WTC11 (cell line): ENCODE data around the gene MOCS1. TPM values are rescaled to one million over a fixed set of nuclear protein-coding genes. Genes with fewer than 3 reads are reported as not detected.

ENCODE experiments used
- ATAC-seq: fragments of 200-7000 bp; cut with Tn5 transposase; 2 replicates; pipeline ENCODE4 v1.10.0; 2021; ENCODE audit warnings: mild to moderate bottlenecking, moderate library complexity
- CTCF ChIA-PET: fragments of 300-600 bp; sonication (Branson Sonifier 250); formaldehyde crosslinking; loops from one replicate; lab custom pipeline; 2021; ENCODE audit warnings: antibody characterized with exemption; lab: Charles Lee
- POLR2A ChIA-PET: fragments of 350-600 bp; sonication (Branson Sonifier 250); formaldehyde crosslinking; loops from one replicate; lab custom pipeline; 2021; ENCODE audit warnings: antibody characterized with exemption; lab: Charles Lee
- DNase-seq: peaks from one replicate; pipeline ENCODE4 v3.0.0; 2021; ENCODE audit warnings: low spot score
- H3K27ac Mint-ChIP-seq: 2 replicates; pipeline ENCODE4 v1.8.0; 2021; ENCODE audit warnings: mixed read lengths
- H3K27me3 Mint-ChIP-seq: 2 replicates; pipeline ENCODE4 v1.8.0; 2021; ENCODE audit warnings: low read depth, mild to moderate bottlenecking, moderate library complexity, mixed read lengths
- H3K36me3 Mint-ChIP-seq: 2 replicates; pipeline ENCODE4 v1.8.0; 2021; ENCODE audit warnings: mixed read lengths
- H3K4me1 Mint-ChIP-seq: 2 replicates; pipeline ENCODE4 v1.8.0; 2022; ENCODE audit warnings: mixed read lengths
- H3K4me3 Mint-ChIP-seq: 2 replicates; pipeline ENCODE4 v1.8.0; 2021; ENCODE audit warnings: mild to moderate bottlenecking, moderate library complexity, mixed read lengths
- H3K9me3 Mint-ChIP-seq: 2 replicates; pipeline ENCODE4 v1.8.0; 2021; ENCODE audit warnings: mixed read lengths
- AFF4 ChIP-seq: sonication (generic); formaldehyde crosslinking; IDR thresholded peaks from 2 replicates; pipeline ENCODE4 v1.8.1; 2023; ENCODE audit warnings: mild to moderate bottlenecking, missing genetic modification reagents, borderline replicate concordance
- ESRRA ChIP-seq: sonication (generic); formaldehyde crosslinking; IDR thresholded peaks from 2 replicates; pipeline ENCODE4 v1.8.1; 2022; ENCODE audit warnings: mild to moderate bottlenecking, missing genetic modification reagents, borderline replicate concordance
- GABPB1 ChIP-seq: sonication (generic); formaldehyde crosslinking; IDR thresholded peaks from 2 replicates; pipeline ENCODE4 v1.8.1; 2023; ENCODE audit warnings: mild to moderate bottlenecking, missing genetic modification reagents
- HMGA2 ChIP-seq: fragments of 250-450 bp; sonication (Bioruptor Pico); IDR thresholded peaks from 2 replicates; pipeline ENCODE4 v1.4.0; 2021; ENCODE audit warnings: mild to moderate bottlenecking, moderate library complexity
- MAX ChIP-seq: sonication (generic); formaldehyde crosslinking; IDR thresholded peaks from 2 replicates; pipeline ENCODE4 v1.8.0; 2022; ENCODE audit warnings: mild to moderate bottlenecking, missing genetic modification reagents
- NFATC4 ChIP-seq: fragments of 250-450 bp; sonication (Bioruptor Pico); IDR thresholded peaks from 2 replicates; pipeline ENCODE4 v1.9.0; 2021; ENCODE audit warnings: mild to moderate bottlenecking
- NR2C2 ChIP-seq: sonication (generic); formaldehyde crosslinking; IDR thresholded peaks from 2 replicates; pipeline ENCODE4 v1.8.0; 2022; ENCODE audit warnings: mild to moderate bottlenecking, missing genetic modification reagents
- PRRX2 ChIP-seq: fragments of 250-450 bp; sonication (Bioruptor Pico); IDR thresholded peaks from 2 replicates; pipeline ENCODE4 v1.8.0; 2021; ENCODE audit warnings: mild to moderate bottlenecking
- STAT6 ChIP-seq: sonication (generic); formaldehyde crosslinking; conservative IDR thresholded peaks from 2 replicates; pipeline ENCODE4 v1.8.1; 2023; ENCODE audit warnings: mild to moderate bottlenecking, low read depth, missing genetic modification reagents, moderate library complexity
- USF1 ChIP-seq: sonication (generic); formaldehyde crosslinking; IDR thresholded peaks from 2 replicates; pipeline ENCODE4 v1.8.0; 2022; ENCODE audit warnings: mild to moderate bottlenecking, missing genetic modification reagents
- USF2 ChIP-seq: sonication (generic); formaldehyde crosslinking; IDR thresholded peaks from 2 replicates; pipeline ENCODE4 v1.8.1; 2023; ENCODE audit warnings: mild to moderate bottlenecking, missing genetic modification reagents, moderate library complexity
- ZBTB43 ChIP-seq: sonication (generic); formaldehyde crosslinking; IDR thresholded peaks from 2 replicates; pipeline ENCODE4 v1.8.1; 2023; ENCODE audit warnings: mild to moderate bottlenecking, missing genetic modification reagents
- ZMAT4 ChIP-seq: fragments of 250-450 bp; sonication (Bioruptor Pico); IDR thresholded peaks from 2 replicates; pipeline ENCODE4 v1.9.0; 2021; ENCODE audit warnings: mild to moderate bottlenecking
- ZNF281 ChIP-seq: sonication (generic); formaldehyde crosslinking; IDR thresholded peaks from 2 replicates; pipeline ENCODE4 v1.8.0; 2023; ENCODE audit warnings: mild to moderate bottlenecking, missing genetic modification reagents
- ZNF416 ChIP-seq: fragments of 250-450 bp; sonication (Bioruptor Pico); IDR thresholded peaks from 2 replicates; pipeline ENCODE4 v1.9.0; 2021; ENCODE audit warnings: mild to moderate bottlenecking, inconsistent platforms
- ZNF512 ChIP-seq: sonication (generic); formaldehyde crosslinking; IDR thresholded peaks from 2 replicates; pipeline ENCODE4 v1.8.1; 2022; ENCODE audit warnings: missing genetic modification reagents, borderline replicate concordance
- ZSCAN18 ChIP-seq: fragments of 250-450 bp; sonication (Bioruptor Pico); IDR thresholded peaks from 2 replicates; pipeline ENCODE4 v2.1.2; 2022; ENCODE audit warnings: mild to moderate bottlenecking, moderate library complexity
- total RNA-seq: library from RNA; stranded (reverse); gene quantifications from 3 replicates; pipeline ENCODE4 v1.2.3, GENCODE V29; 2021

Gene MOCS1
- total RNA-seq, 1 experiment from 2014 or later: 18.5 TPM

- TF ChIP-seq NR2C2 (CRISPR knock-in tag) (no peak), ZNF512 (CRISPR knock-in tag) (no peak)
Measured at GRCh38 chr6:39936857-39937256, 2.6 kb upstream of the MOCS1 start (continued).

- H3K36me3 Mint-ChIP-seq: no peaks in the 10 kb centered on the region
- ATAC-seq (no peak), DNase-seq (no peak)
- no peak for TF ChIP-seq ZMAT4 (CRISPR knock-in tag)
- no peak for TF ChIP-seq ZNF281
- TF ChIP-seq MAX (CRISPR knock-in tag): no peak
- TF ChIP-seq HMGA2: no peak
- no peak for TF ChIP-seq ZBTB43 (CRISPR knock-in tag)
- TF ChIP-seq GABPB1 (CRISPR knock-in tag): no peak
- TF ChIP-seq STAT6 (CRISPR knock-in tag): no peak
- TF ChIP-seq ZNF512 (CRISPR knock-in tag): no peak
- no peak for TF ChIP-seq NFATC4 (CRISPR knock-in tag)
- no peak for TF ChIP-seq PRRX2 (CRISPR knock-in tag)
- TF ChIP-seq ZNF416: no peak
- TF ChIP-seq ESRRA (CRISPR knock-in tag): no peak
- TF ChIP-seq USF2 (CRISPR knock-in tag): no peak
- no peak for TF ChIP-seq AFF4
- TF ChIP-seq ZSCAN18 (CRISPR knock-in tag): no peak
- no peak for TF ChIP-seq USF1 (CRISPR knock-in tag)
- CTCF ChIA-PET: interaction anchor here (0.8 kb wide), 1 partner anchor 1092 kb away, joined by 3 read pairs; no protein-coding TSS in a partner anchor
- H3K27me3 Mint-ChIP-seq: peaks cover 17% of the 10 kb centered on the region
- no peaks in the 10 kb centered on the region for H3K9me3 Mint-ChIP-seq
- POLR2A ChIA-PET: interaction anchor here (1.2 kb wide), 1 partner anchor 412 kb away, joined by 5 read pairs; no protein-coding TSS in a partner anchor
- no peak overlapping the region for H3K4me3 Mint-ChIP-seq
- H3K27ac Mint-ChIP-seq: no peak overlapping the region
- H3K4me1 Mint-ChIP-seq: peaks cover 43% of the 10 kb centered on the region
Measured at GRCh38 chr6:39935241-39935640, 979 bp upstream of the MOCS1 start.
